HG03108 (cell line): ENCODE results near the gene EEA1.
A peak's percentile ranks its signal among the peaks of the same experiment; 100 is the strongest.
"Not testable (repeated sequence)": the region's sequence is repeated elsewhere in the genome, so short reads cannot be mapped to it uniquely, and the experiment has no call there.

ENCODE experiments used
- ATAC-seq: cut with Tn5 transposase; IDR thresholded peaks from one replicate; pipeline ENCODE4 v1.9.1; 2021; ENCODE audit warnings: moderate library complexity; ENCODE audit not compliant: unreplicated experiment

The EEA1 gene

DNA sequence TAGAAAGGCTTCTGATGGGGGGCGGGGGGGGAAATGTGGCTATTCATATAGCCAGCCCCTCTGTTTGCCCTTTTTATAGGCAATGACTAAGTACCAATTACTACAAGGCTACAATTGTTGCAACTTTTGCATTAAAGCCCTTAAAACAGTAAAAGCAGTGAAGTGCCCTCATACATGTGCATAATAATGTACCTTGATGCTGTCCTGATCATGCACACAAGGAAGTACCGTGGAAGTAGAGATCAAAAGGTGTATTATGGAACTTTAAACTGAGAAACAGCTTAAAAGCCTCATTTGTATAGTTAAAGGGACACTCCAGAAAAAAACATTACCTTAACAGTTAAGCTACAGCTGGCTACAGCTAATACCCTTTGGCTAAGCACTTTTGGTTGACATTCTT lies 114.5 kb downstream of the EEA1 start:
- ATAC-seq: no peak

DNA sequence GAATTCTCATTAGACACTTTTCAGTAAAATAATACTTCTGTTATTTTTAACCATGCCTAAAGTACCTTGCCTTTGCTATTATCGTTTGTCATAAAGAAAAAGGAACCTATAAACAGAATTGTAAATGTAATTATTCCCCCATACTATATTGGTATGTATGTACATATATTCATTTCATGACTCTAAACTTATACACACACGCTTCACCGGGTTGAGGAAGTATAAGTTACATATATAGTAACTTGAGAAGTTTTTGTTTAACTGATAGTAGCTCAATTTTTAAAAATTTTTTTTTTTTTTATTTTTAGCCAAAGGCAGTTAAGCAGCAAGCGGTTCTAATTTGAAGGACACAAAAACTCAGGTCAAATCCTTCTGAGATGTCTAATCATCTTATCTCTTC lies 118.7 kb downstream of the EEA1 start:
- peak; percentile 88 for ATAC-seq

DNA sequence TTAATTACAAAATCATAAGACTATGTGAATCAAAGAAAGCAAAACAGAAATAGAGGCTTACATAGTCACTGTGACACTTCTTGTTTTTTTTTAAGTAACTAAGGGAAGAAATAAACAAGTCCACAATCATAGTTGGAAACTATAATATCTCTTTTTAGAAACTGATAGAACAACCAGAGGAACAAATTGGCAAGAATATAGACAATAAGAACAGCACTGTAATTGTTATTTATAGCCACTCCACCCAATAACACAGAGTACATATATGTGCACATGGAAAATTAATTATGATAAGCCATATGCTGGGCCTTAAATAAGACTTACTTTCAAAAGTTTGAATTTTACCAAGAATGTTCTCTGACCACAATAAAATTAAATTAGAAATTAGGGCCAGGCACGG lies 125.2 kb downstream of the EEA1 start:
- ATAC-seq: no peak

DNA sequence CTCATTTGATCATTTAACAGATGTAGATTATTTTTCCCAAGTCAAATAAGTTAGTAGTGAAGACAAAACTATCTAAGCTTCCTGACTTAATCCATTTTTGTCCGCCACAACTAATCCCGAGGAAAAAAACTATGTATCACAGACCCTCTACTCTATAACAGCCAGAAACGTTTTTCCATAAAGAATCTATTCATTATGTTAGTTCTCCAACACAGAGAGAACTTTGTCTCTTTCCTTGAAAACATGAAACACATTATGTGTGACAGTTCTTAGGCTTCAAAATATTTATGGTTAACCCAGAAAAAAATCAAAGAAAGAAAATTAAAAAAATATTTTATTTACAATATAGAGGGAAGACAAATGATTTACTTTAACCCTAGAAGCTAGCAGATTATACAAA lies 126.2 kb downstream of the EEA1 start:
- ATAC-seq: no peak

DNA sequence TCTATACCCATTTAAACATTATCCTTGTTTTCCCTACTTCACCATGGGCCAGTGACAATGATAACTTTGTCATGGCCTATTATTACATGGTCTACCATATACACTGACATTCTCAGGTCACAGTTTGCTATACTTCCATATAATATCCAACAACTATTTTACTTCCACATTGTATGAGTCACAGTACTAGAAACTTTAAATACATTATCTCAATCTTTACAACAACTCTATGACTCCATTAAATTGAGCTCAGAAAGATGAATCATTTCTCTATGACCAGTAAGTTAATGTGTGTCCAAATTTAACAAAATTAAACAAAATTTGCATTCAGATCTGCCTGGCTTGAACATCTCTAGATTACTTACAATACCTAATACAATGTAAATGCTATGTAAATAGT lies 132.4 kb downstream of the EEA1 start:
- ATAC-seq: no peak

DNA sequence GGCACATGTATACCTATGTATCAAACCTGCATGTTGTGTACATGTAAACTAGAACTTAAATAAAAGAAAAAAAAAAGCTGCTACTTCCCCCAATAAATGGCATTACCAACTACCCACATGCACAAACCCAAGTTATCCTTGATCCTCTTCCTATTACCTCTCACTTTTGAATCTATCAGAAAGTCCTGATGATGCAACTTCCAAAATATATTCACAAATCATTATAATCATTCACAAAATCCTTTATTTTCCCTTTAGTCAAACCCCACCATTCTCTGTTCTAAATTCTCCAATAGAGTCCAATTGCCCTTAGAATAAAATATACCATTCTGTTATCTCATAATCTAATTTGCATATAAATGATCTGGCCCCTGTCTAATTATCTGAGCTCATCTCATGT lies 134.3 kb downstream of the EEA1 start:
- ATAC-seq: no peak

DNA sequence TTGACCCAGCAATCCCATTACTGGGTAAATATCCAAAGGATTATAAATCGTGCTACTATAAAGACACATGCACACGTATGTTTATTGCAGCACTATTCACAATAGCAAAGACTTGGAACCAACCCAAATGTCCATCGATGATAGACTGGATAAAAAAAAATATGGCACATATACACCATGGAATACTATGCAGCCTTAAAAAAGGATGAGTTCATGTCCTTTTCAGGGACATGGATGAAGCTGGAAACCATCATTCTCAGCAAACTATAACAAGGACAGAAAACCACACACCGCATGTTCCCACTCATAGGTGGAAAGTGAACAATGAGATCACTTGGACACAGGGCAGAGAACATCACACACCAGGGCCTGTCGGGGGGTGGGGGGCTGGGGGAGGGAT lies 134.7 kb downstream of the EEA1 start:
- not testable (repeated sequence) for ATAC-seq

DNA sequence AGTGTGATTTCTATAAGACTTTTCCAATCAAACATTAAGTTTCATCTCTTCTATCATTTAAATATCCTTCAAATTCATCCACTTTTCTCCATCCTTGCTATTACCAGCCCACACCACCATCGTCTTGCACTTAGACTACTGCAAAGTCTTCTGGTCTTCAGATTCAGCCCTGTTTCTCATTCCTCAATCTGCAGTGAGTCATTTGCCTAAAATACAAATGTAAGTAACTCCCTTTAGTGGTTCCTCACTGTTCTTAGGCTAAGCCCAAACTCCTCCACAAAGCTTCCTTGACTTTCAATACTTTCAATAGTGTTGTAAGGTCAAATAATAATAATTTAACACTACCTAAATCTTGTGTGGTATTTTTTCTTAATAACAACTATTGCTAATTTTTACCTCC lies 143.1 kb downstream of the EEA1 start:
- ATAC-seq: no peak

DNA sequence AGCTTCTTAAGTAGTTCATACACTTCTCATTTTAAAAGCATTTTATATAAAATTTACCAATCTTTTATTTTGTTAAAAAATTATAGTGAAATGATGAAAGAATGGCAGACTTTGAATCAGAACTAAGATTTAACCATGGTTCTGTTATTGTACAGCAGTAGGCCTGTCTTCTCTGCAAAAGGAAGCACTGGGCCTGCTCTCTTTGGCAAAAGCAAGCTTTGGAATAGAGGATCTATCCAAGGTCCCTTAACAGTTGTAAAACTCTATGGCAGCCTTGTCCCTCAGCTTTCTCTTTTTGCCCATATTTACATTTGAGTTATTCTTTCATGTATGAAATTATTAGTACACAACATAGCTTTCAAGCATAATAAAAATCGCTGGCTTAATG lies 143.5 kb downstream of the EEA1 start:
- no peak for ATAC-seq

DNA sequence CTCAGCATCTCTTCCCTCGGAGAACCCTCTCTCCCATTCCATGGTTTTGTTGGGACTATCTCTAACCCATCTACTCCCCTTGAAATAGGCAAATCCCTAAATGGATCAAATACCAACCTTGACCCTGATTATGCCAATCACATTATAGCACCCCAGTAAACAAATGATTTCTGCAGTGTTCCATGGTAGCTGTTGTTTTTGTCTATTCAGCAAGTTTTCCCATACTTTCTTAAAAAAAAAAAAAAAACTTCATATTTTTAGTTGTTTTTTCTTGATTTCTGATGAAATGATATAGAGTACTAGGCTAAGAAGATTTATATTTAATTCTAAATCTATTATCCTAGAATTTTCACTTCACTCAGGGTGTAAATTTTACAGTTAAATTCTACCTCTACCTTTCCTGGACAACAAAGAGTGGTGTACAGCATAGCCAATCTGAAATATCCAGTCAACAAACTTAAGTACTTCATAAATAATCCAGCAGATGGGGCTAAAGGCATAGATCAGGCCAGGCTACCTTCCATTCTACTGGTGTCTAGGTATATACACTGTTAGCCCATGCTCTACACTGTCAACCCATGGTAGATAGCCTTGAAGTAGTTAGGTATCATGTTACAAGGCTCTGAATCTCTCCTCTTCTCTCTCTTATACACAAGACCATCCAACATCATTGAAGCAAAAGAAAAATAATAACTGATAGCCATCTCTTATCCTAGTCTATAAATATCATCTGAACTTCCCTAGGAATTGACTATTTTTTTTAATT lies 144.1 kb downstream of the EEA1 start:
- ATAC-seq: peak; percentile 96

DNA sequence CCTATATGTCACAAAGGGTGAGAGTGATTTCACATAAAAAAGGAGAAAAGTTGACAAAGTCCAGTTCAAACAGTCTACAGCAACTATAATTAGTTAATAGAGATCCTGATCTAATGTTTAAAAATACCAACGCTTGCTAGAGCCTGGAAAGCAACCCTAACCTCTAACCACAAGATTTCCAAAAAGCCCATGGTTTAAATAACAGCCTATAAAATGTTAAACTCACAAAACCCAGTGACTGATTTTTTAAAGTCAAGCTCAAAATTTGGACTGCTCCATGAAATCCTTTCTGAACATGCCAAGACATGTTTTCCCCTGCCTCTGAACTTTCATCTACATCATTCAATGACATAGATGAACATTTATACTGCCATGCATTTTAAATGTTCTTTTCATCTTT lies 144.7 kb downstream of the EEA1 start:
- no peak for ATAC-seq

DNA sequence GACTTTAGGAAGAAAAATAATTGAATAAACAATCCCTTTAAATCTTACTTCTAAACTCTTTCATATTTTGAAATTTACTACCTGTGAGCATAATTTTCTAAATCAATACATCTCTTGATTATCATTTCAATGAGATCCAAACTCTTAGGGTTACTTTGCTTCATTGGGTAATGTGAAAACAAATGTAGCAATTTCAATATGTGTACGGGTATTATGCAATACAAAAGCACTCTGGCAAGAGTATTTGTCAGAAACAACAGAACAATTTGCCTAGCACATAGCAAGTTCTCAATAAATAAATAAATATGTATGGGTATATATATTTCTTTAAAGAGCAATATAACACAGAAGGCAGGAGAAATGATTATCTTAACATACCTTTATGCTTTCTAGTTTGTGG lies 149.2 kb downstream of the EEA1 start:
- no peak for ATAC-seq

DNA sequence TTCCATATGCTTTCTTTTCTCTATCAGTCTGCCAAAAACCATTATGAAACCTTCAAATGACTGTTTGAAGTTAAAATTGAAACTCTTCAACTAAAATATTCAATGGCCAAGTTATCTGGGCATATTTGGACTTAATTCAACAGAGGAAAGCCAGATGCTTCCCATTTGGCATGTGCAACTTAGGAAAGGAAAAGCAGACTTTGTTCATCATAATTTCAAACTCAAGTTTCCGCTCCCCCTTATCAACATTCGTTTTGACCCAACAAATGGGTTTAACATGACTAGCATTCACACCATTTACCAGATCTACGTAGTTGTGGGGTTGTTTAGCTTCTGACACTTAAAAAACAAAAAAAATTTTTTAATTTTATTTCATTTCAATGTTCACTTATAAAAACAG lies 150.6 kb downstream of the EEA1 start:
- ATAC-seq: no peak

DNA sequence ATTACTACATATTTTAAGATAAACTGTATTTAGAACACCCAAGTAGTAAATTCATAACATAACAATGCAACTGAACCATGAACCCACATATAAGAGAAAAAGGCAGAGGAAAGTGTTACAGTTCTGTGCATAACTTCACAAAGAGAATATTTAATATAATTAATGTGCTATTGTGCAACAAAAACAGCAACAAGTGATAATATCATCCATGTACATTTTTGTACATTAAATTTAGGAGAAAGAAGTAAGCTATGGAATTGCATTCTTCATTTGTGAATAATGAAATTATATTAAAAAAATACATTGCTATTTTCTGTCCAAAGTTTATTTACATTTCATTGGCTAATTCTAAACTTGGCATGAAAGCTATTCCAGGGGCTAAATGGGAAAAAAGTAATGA lies 153.7 kb downstream of the EEA1 start:
- no peak for ATAC-seq

DNA sequence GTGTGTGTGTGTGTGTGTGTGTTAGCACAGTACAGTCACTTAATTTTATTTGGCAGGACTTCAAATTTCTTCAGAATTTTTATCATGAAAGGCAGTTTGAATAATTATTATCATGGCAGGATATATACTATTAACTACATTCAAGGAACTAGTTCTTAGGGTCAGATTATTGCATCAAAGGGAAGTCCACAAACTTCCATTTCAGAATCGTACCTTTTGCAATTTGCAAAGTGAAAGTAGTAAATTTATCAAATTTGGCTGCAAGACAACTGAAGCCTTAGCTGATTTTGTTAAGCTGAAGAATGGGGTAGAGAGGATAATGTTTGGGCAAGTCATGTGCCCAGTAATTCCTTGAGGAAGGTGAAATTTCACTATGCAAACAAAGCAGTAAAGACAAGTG lies 158.1 kb downstream of the EEA1 start:
- ATAC-seq: no peak

DNA sequence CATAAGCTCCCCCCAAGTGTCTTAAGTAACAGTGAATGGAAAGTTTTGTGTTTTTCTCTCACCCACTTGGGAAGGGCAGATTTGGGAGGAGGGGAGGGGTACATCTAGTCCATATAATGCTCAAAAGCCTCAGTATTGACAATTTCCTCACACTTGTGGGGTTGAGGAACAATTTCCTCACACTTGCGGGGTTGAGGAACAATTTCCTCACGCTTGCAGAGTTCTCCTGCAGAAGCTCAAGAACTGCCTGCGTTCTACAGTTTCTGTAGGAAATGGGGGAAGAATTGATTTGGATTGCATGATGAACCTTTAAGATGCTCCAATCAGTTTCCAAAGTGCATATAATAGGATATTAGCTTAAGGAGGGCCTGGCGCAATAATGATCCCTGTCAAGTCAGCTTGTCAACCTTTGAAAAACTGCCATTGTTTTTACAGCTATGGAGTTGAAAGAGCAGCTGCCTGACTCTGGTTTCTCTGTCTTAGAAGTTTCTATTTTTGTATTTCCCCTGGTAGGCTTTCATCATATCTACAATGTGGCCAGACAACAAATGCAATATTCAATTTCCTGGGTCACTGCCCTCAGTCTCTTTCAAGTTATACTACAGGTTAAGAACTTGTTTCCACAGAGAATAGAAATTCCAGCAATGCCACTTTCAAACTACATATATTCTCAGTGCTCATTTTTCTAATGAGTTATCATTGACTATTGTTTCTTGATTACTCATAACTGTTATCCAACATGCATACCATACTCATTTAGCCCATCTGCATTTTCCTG lies 159.8 kb downstream of the EEA1 start:
- peak; percentile 88 for ATAC-seq

DNA sequence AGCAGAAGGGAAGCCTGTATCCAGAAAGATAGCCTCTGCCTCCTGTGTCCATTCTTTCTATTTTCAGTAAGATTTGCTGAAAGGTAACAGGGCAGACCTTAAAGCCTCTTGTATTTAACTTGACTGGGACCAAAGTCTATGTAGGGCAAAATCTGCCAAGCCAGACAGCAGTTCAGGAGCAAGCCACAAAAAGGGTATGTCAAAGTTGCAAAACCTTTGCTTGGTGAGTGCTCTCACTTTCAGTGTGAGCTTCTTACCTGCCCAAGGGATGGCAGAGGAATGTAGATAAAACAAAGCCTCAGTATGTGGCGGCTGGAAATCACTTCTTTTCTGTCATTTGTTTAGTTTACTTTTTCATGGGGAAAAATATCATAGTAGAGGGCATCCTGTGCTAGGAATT lies 163.2 kb downstream of the EEA1 start:
- no peak for ATAC-seq

DNA sequence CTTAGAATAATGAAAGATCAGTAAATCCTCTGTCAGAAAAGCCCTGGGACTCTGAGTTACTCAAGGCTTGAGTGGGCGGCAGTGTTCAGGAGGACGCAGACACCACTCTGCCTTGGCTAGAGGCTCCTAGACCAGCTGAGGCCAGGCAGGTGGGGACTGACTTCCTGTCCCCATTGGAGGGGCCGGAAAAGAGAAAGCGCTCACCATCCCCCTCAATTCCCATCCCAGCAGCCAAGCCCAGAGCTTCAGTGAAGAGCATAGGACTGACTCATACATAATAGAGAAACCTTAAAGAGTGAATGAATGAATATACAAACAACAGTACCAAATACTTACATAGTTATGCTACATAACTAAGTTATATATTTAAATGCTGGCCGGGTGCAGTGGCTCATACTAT lies 164.3 kb downstream of the EEA1 start:
- no peak for ATAC-seq

DNA sequence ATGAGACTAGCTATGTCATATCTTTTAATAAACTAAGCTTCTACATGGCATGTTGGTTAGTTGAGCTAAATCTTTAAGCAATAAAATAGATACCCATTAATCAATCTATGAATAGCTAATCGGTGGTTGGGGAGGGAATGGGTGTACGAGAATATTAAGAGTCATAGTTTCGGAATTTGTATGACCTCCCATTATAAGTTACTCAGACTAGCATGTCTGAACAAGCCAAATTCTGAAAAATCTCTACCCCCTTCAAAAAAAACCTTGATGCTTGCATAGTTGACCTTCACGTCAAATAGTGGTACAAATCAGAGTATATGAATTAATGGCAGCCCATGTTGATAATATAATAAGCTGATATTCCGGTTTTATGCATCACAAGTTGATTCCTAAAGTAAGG lies 166.3 kb downstream of the EEA1 start:
- ATAC-seq: no peak

DNA sequence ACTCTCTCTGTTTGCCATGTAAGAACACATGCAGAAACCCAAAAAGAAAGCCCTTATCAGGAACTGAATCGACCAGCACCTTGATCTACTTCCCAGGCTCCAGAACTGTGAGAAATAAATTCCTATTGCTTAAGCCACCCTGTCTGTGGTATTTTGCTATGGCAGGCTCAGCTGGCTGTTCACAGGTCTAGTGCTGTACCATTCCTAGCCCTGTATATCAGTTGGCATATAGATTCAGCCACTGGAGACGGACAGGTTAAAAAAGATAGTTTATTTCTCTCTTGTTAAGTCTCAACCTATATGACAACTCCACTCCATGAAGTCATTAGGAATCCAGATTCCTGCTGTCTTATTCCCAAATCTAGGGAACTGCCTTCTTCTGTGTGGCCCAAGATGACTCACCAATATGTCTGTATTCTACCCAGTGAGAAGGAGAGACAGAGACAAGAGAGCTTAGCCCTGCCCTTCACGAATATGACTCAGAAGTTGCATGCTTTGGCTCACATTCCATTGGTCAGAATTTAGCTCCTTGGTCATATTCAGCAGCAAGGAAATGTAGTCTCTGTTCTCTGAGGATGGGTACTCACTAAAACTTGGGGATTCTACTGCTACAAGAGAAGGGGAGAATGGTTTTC lies 169.3 kb downstream of the EEA1 start:
- no peak for ATAC-seq

DNA sequence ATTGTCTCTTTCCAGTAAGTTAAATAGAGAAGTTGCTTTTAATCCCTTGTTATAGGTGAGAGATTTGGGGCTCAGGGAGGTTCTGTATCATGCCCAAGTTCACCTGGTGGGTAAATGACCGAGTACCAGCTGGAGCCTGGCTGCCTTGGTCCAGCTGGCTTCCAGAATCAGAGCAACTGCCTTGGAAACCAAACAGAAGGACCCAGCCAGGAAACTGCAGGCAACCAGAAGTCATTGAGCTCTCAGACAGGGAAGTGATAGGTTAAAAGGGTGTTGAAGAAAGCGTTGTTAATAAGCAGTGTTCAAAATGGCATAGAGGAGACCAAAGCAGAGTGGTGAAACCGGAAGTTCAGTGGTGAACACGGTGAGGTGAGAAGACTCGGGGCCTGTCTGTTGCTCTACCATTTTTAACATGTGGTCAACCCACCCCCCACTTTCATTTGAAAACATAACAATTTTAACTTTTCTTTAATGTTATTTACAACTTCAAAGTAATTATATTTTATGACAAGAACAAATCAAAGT lies 171.4 kb downstream of the EEA1 start:
- no peak for ATAC-seq
